Sigmoid colon (tissue), 7 donors: Measurements from ENCODE around the gene NREP. TPM values are rescaled to one million over a fixed set of nuclear protein-coding genes. Genes with fewer than 3 reads are reported as not detected.

Source experiments
- DNase-seq: peaks from one replicate; pipeline ENCODE4 v3.0.0-alpha.2; 2019
- H3K27ac ChIP-seq, 4 donors: fragments of 200-600 bp; sonication (generic); one replicate each; pipeline ENCODE4 v1.5.1; 2016 to 2019; ENCODE audit warnings: mild to moderate bottlenecking in 1 of 4
- H3K27me3 ChIP-seq, 3 donors: fragments of 200-600 bp; sonication (generic); one replicate each; pipeline ENCODE4 v1.5.1; 2019; ENCODE audit warnings: mild to moderate bottlenecking in 1 of 3
- H3K36me3 ChIP-seq, 4 donors: fragments of 200-600 bp; sonication (generic); one replicate each; pipeline ENCODE4 v1.5.1; 2016 to 2019
- H3K4me1 ChIP-seq, 4 donors: fragments of 200-600 bp; sonication (generic); one replicate each; pipeline ENCODE4 v1.5.1; 2017 to 2019
- H3K4me3 ChIP-seq, 4 donors: fragments of 200-600 bp; sonication (generic); one replicate each; pipeline ENCODE4 v1.5.1; 2017 to 2019; ENCODE audit warnings: mild to moderate bottlenecking in 2 of 4, moderate library complexity in 1 of 4
- H3K9me3 ChIP-seq, 4 donors: fragments of 200-600 bp in 3 of 4; sonication (generic) in 3 of 4; one replicate each; pipeline versions ENCODE4 v1.5.1 to v1.6.1; 2013 to 2019
- EP300 ChIP-seq, 4 donors: sonication (generic); formaldehyde crosslinking; IDR thresholded peaks; one replicate each; pipeline ENCODE4 v1.6.1; 2017; ENCODE audit warnings: antibody characterized with exemption in 4 of 4
- POLR2A ChIP-seq, 2 donors: fragments of 450-650 bp; IDR thresholded peaks; one replicate each; pipeline ENCODE4 v1.6.1; 2016; ENCODE audit warnings: antibody characterized with exemption in 2 of 2, mild to moderate bottlenecking in 2 of 2, moderate library complexity in 2 of 2
- POLR2AphosphoS5 ChIP-seq, 4 donors: sonication (generic); formaldehyde crosslinking; IDR thresholded peaks; one replicate each; pipeline ENCODE4 v1.6.1; 2017; ENCODE audit warnings: antibody characterized with exemption in 4 of 4
- WGBS, 2 donors: extraction: QIAGEN DNeasy Blood & Tissue Kit; methylation state at CpG; one replicate each; pipeline ENCODE4 v1.1.7; 2013; 5-methylcytosine and 5-hydroxymethylcytosine counted together
- intact Hi-C: fragments of 100-400 bp; cut with DNase I; formaldehyde crosslinking; loops from one replicate; pipeline ENCODE4 v1.15.1; 2023
- polyA plus RNA-seq, 3 donors: library from polyadenylated mRNA; stranded (reverse); fragments of 200-250 nt; gene quantifications; one replicate each; pipeline ENCODE4 v1.2.3, GENCODE V29; 2013
- total RNA-seq, 4 donors: library from RNA; depleted of rRNA; stranded (reverse); fragments of >200 nt; gene quantifications; one replicate each; pipeline ENCODE4 v1.1.0, GENCODE V29; 2016
- TF ChIP-seq, protein P1 (sequence below), 4 experiments: fragments of 450-650 bp in 3 of 4; fragments of 200-600 bp in 1 of 4; IDR thresholded peaks; one replicate each; pipeline ENCODE4 v1.5.1; 2016 to 2019; ENCODE audit warnings: antibody characterized with exemption in 4 of 4, mild to moderate bottlenecking in 3 of 4, moderate library complexity in 2 of 4
- donor health status: healthy with polysubstance abuse.
- donor health status: Bipolar disorder and iron deficiency.
- donor health status: healthy.

The NREP gene
- total and polyA plus RNA-seq, 7 donors: 6.5 to 41.3 (median 14.6) TPM

DNA sequence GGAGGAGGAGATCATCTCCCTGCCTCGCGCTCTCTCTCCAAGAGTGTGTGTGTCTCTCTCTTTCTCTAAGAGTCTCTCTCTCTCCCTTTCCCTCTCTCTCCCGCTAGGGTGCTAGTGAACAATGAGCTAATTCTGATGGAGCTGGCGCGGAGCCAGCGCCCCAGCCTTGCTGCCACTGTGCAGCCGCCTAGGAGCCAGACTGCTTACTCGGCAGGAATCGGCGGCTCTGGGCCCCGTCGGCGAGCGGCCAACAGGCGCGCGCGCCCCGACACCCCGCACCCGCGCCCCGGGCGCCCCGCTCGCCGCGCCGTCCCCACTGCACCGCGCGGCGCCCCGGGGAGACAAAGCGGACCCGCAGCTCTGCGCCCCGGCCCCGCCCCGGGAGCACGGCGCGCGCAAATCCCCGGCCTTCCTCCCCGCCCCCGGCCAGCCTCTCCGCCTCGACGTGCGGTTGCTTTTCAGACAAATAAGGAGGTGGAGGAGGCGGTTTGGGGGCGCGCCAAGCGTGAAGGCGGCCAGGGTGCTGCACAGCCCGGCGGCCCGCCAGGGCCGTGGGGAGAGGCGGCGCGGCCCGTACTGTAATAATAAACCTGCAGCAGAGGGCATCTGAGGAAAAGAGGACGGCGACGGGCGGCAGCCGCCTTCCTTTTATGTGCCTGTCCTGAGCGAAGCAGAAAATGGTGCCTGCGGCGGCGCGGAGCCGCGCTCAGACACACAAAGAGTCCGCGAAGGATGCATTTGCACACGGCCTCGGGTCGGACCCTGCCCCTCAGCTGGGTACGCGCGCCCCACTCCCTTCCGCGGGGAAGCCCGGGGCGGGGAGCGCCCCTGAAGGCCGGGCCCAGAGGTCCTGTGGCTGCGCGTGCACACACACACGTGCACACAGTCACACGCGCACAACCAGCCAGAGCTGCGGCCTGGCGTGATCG, 625 bp upstream of the NREP start:
- Histone ChIP-seq H3K9me3 (no peaks in the 10 kb centered on the region), H3K27ac (peak overlapping the region; percentile 85 to 95 (median 94)), H3K27me3 (no peaks in the 10 kb centered on the region), H3K4me1 (peaks cover 0 to 44% (median 29%) of the 10 kb centered on the region in 4 donors), H3K36me3 (no peaks in the 10 kb centered on the region), H3K4me3 (peak overlapping the region; percentile 42 to 70 (median 60))
- intact Hi-C loops: loop anchor here (5.0 kb wide), 1 partner anchor 390 kb away; no protein-coding TSS in a partner anchor
- WGBS, 2 donors: 1% methylated on average over 98 of the region's 98 CpGs
- peak; percentile 98 for DNase-seq
- peak in 1 of 2 donors; percentile 47 for TF ChIP-seq POLR2A (IDR thresholded peaks at IDR 0.05)
- peak; percentile 61 to 85 (median 78) for TF ChIP-seq POLR2AphosphoS5 (IDR thresholded peaks at IDR 0.05)
- TF ChIP-seq, protein P1, sequence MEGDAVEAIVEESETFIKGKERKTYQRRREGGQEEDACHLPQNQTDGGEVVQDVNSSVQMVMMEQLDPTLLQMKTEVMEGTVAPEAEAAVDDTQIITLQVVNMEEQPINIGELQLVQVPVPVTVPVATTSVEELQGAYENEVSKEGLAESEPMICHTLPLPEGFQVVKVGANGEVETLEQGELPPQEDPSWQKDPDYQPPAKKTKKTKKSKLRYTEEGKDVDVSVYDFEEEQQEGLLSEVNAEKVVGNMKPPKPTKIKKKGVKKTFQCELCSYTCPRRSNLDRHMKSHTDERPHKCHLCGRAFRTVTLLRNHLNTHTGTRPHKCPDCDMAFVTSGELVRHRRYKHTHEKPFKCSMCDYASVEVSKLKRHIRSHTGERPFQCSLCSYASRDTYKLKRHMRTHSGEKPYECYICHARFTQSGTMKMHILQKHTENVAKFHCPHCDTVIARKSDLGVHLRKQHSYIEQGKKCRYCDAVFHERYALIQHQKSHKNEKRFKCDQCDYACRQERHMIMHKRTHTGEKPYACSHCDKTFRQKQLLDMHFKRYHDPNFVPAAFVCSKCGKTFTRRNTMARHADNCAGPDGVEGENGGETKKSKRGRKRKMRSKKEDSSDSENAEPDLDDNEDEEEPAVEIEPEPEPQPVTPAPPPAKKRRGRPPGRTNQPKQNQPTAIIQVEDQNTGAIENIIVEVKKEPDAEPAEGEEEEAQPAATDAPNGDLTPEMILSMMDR (IDR thresholded peaks at IDR 0.05): peak in 3 of 4 experiments; percentile 51 to 59 (median 55)
- TF ChIP-seq EP300 (IDR thresholded peaks at IDR 0.05): peak in 1 of 4 donors; percentile 43

DNA sequence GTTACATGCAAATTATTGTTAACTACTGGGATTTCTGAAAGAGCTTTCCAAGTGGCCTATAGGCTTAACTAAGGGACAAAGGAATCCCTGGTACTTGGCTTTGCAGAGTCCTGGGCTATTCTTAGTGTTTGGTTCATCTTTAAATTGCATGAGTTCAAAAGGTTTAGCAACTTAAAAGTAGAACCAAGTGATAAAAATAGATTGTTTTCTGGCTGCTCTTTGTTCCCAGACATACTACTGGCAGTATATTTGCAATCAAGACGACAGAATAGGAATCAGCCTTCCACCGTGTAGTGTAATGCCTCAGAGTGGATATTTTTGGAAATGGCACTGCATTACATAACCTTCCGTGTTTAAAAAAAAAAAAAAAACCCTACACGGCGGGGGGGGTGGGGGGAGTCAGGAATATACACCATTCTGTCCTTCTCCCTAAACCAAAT, 1.0 kb downstream of the NREP start:
- Histone ChIP-seq H3K4me3 (peak overlapping the region; percentile 42 to 70 (median 60)), H3K9me3 (no peaks in the 10 kb centered on the region), H3K4me1 (peaks cover 0 to 44% (median 29%) of the 10 kb centered on the region in 4 donors), H3K36me3 (no peaks in the 10 kb centered on the region), H3K27me3 (no peaks in the 10 kb centered on the region), H3K27ac (peak overlapping the region; percentile 85 to 95 (median 94))
- 2 to 6% methylated on average over 5 of the region's 5 CpGs for whole genome bisulfite sequencing, 2 donors
- DNase-seq: no peak
- intact Hi-C loops: loop anchor here (5.0 kb wide), 1 partner anchor 391 kb away; no protein-coding TSS in a partner anchor
- no peak for TF ChIP-seq POLR2A (IDR thresholded peaks at IDR 0.05)
- peak in 3 of 4 donors; percentile 35 to 72 (median 47) for TF ChIP-seq POLR2AphosphoS5 (IDR thresholded peaks at IDR 0.05)

DNA sequence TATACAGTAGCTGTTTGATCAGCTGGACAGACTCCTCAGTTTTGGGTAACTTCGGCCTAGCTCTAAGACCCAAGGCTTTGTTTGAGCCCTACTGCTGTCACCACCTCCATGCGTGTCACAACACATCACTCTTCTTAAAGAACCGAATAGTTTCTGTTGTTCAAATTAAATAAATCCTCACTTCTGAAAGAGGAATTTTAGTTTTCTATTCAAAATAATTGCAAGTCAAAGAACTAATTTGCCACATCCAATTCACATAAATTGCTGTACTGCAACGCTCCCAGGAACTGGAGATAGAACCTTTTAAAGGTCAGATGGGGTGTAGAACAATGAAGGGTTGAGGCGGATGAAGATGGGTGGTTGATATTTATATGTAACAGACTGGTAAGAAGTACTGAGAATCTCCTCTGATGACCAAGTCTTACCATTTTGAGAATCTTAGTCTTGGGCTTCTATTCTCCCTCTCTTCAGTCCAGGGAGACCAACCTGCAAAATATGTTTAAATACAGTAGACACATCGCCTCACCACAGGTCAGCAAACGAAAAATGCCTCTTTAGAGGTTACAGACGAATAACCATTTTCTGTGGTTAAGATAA, 1.6 kb downstream of the NREP start:
- TF ChIP-seq POLR2AphosphoS5 (IDR thresholded peaks at IDR 0.05): no peak
- no peak for TF ChIP-seq EP300 (IDR thresholded peaks at IDR 0.05)
- TF ChIP-seq, protein P1 (IDR thresholded peaks at IDR 0.05): no peak
- no peak for TF ChIP-seq POLR2A (IDR thresholded peaks at IDR 0.05)
- no peak for DNase-seq
- Histone ChIP-seq H3K4me3 (peak overlapping the region in 3 of 4 donors; percentile 54 to 70 (median 66)), H3K4me1 (peaks cover 0 to 44% (median 29%) of the 10 kb centered on the region in 4 donors), H3K27me3 (no peaks in the 10 kb centered on the region), H3K9me3 (no peaks in the 10 kb centered on the region), H3K27ac (peak overlapping the region; percentile 85 to 95 (median 94)), H3K36me3 (no peaks in the 10 kb centered on the region)
- 59 to 72% methylated on average over 8 of the region's 8 CpGs for WGBS, 2 donors
- intact Hi-C loops: loop anchor here (5.0 kb wide), 1 partner anchor 392 kb away; no protein-coding TSS in a partner anchor

DNA sequence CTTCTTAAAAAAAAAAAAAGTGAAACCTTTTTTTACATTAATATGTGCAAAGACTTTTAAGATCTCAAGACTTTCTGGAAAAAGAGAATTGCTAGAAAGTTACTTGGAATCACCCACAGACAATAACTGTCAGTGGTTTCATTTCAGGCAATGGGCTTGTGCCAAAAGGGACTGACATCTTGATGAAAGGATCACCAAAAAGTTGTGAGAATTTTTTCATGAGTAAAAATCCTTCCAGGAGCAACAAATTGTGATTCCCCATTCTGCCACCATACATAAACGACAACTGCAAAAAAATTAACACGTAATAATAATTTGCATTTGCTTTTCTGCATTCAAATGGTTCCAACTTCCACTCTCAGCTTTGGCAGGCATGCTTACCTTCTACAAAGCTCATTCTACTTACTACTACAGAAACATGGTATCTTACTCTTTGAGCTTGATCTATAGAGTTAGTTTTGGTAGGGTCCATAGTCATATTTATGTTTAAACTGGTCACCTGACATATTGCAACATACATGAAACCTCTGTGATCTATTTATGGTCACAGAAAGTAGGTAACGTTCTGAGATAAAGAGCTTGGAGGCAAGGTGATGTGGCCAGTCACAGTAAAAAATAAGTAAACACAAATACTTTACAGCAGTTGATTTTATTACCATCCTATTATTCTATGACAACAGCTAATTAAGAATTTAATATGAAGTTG, 3.0 kb downstream of the NREP start:
- WGBS, 2 donors: 79 to 80% methylated on average over 3 of the region's 3 CpGs
- no peaks in the 10 kb centered on the region for H3K9me3 ChIP-seq
- intact Hi-C loops: loop anchor here (5.0 kb wide), 1 partner anchor 202 kb away; no protein-coding TSS in a partner anchor
- peaks cover 0 to 57% (median 36%) of the 10 kb centered on the region in 4 donors for H3K4me1 ChIP-seq
- no peak for TF ChIP-seq POLR2A (IDR thresholded peaks at IDR 0.05)
- TF ChIP-seq POLR2AphosphoS5 (IDR thresholded peaks at IDR 0.05): no peak
- no peak for TF ChIP-seq EP300 (IDR thresholded peaks at IDR 0.05)
- TF ChIP-seq, protein P1 (IDR thresholded peaks at IDR 0.05): no peak
- no peak overlapping the region for H3K4me3 ChIP-seq
- H3K27me3 ChIP-seq: no peaks in the 10 kb centered on the region
- no peaks in the 10 kb centered on the region for H3K36me3 ChIP-seq
- peak overlapping the region in 1 of 4 donors; percentile 95 for H3K27ac ChIP-seq
- DNase-seq: no peak
